Endothelial cell of umbilical vein (primary cell): Measurements from ENCODE around the gene USP35. TPM values are rescaled to one million over a fixed set of nuclear protein-coding genes. Genes with fewer than 3 reads are reported as not detected.

ENCODE experiments used
- BruUV-seq: library from RNA; stranded (reverse); fragments of 400-500 nt; replicated peaks from 2 replicates; lab custom pipeline; 2021; lab: Mats Ljungman, UMichigan
- CTCF ChIA-PET: fragments of 300-600, 350-600 bp; sonication (Branson Sonifier 250); formaldehyde crosslinking; loops from one replicate; lab custom pipeline; 2021; ENCODE audit warnings: antibody characterized with exemption, inconsistent platforms; lab: Charles Lee
- POLR2A ChIA-PET: fragments of 300-600, 350-600 bp; sonication (Branson Sonifier 250); formaldehyde crosslinking; loops from one replicate; lab custom pipeline; 2021; ENCODE audit warnings: antibody characterized with exemption, inconsistent platforms; lab: Charles Lee
- DNase-seq: peaks from one replicate; pipeline ENCODE4 v3.0.0-alpha.2; 2011; ENCODE audit warnings: low read depth, low spot score
- FAIRE-seq: peaks from 2 replicates; lab custom pipeline; 2011; peaks lifted over from hg19 to GRCh38; lab: Jason Lieb, UNC
- H2AFZ ChIP-seq: 2 replicates; pipeline ENCODE4 v1.6.0; 2012; ENCODE audit warnings: low read depth, low read length, control low read depth, inconsistent platforms
- H3K27ac ChIP-seq: 2 replicates; pipeline ENCODE4 v1.5.1; 2011; ENCODE audit warnings: low read depth, mild to moderate bottlenecking, control low read depth, low read length, moderate library complexity; ENCODE audit not compliant: insufficient read depth
- H3K27me3 ChIP-seq, 2 experiments: 2 replicates each; pipeline versions ENCODE4 v1.6.0 to v1.6.1; 2011; ENCODE audit warnings: low read length in 2 of 2, mixed read lengths in 1 of 2; ENCODE audit not compliant: control insufficient read depth in 2 of 2, insufficient read depth in 2 of 2
- H3K36me3 ChIP-seq, 2 experiments: 2 replicates in 1 of 2; 3 replicates in 1 of 2; pipeline ENCODE4 v1.5.1; 2011; ENCODE audit warnings: low read length in 2 of 2, mild to moderate bottlenecking in 1 of 2, moderate library complexity in 1 of 2; ENCODE audit not compliant: control insufficient read depth in 2 of 2, insufficient read depth in 2 of 2; ENCODE audit errors: extremely low read depth in 1 of 2
- H3K4me1 ChIP-seq: 3 replicates; pipeline ENCODE4 v1.5.1; 2011; ENCODE audit warnings: mild to moderate bottlenecking, low read length; ENCODE audit not compliant: control insufficient read depth, insufficient read depth; ENCODE audit errors: extremely low read depth
- H3K4me2 ChIP-seq: 2 replicates; pipeline ENCODE4 v1.6.1; 2011; ENCODE audit warnings: low read length, control low read depth, mixed read lengths; ENCODE audit not compliant: insufficient read depth
- H3K4me3 ChIP-seq, 3 experiments: fragments of 200-600 bp in 1 of 3; sonication (generic), shearing (Covaris generic) in 1 of 3; replicated peaks in 1 of 3; 2 replicates each; pipeline ENCODE4 v1.5.1; 2011 to 2016; ENCODE audit warnings: control low read depth in 3 of 3, low read length in 3 of 3, mild to moderate bottlenecking in 2 of 3, inconsistent platforms in 1 of 3, low read depth in 1 of 3, moderate library complexity in 1 of 3; ENCODE audit not compliant: insufficient read depth in 1 of 3
- H3K79me2 ChIP-seq: 2 replicates; pipeline ENCODE4 v1.6.0; 2012; ENCODE audit warnings: low read length, inconsistent platforms; ENCODE audit not compliant: control insufficient read depth, insufficient read depth
- H3K9ac ChIP-seq: replicated peaks from 2 replicates; pipeline ENCODE3; 2011; ENCODE audit warnings: low read length, control low read depth; ENCODE audit not compliant: insufficient read depth; ENCODE audit errors: extremely low read depth
- H3K9me1 ChIP-seq: replicated peaks from 3 replicates; pipeline ENCODE4 v1.6.0; 2011; ENCODE audit warnings: mild to moderate bottlenecking, low read length; ENCODE audit not compliant: control insufficient read depth, insufficient read depth; ENCODE audit errors: extremely low read depth
- H3K9me3 ChIP-seq: replicated peaks from 2 replicates; pipeline ENCODE4 v1.5.1; 2012; ENCODE audit warnings: low read length, inconsistent platforms; ENCODE audit not compliant: control insufficient read depth, insufficient read depth
- H4K20me1 ChIP-seq: replicated peaks from 2 replicates; pipeline ENCODE3; 2011; ENCODE audit warnings: mild to moderate bottlenecking, low read length; ENCODE audit not compliant: control insufficient read depth, insufficient read depth; ENCODE audit errors: extremely low read depth
- CTCF ChIP-seq, 2 donors: IDR thresholded peaks; 1 replicate in 1 of 2; 2 replicates in 1 of 2; pipeline ENCODE4 v1.5.1; 2011; ENCODE audit warnings: low read length in 2 of 2, mild to moderate bottlenecking in 2 of 2, moderate library complexity in 2 of 2, control low read depth in 1 of 2, inconsistent platforms in 1 of 2, low read depth in 1 of 2; ENCODE audit not compliant: insufficient read depth in 1 of 2; ENCODE audit errors: extremely low read depth in 1 of 2
- EZH2 ChIP-seq: IDR thresholded peaks from 2 replicates; pipeline ENCODE4 v1.6.1; 2012; ENCODE audit warnings: borderline replicate concordance, low read depth, mild to moderate bottlenecking, moderate library complexity, low read length, inconsistent platforms; ENCODE audit not compliant: severe bottlenecking
- FOS ChIP-seq: IDR thresholded peaks from 2 replicates; pipeline ENCODE4 v1.6.1; 2011; ENCODE audit warnings: mild to moderate bottlenecking, low read length, moderate library complexity, borderline replicate concordance; ENCODE audit not compliant: insufficient read depth
- GATA2 ChIP-seq: IDR thresholded peaks from 2 replicates; pipeline ENCODE4 v1.7.0; 2011; ENCODE audit warnings: low read depth, mild to moderate bottlenecking, moderate library complexity, mixed read lengths, low read length; ENCODE audit not compliant: insufficient read length, insufficient read depth
- MYC ChIP-seq: IDR thresholded peaks from one replicate; pipeline ENCODE4 v1.6.1; 2011; ENCODE audit warnings: mild to moderate bottlenecking, low read depth, low read length
- POLR2A ChIP-seq: IDR thresholded peaks from 2 replicates; pipeline ENCODE4 v1.6.1; 2012; ENCODE audit warnings: low read depth, mild to moderate bottlenecking, control low read depth, low read length
- POLR2AphosphoS5 ChIP-seq: IDR thresholded peaks from 2 replicates; pipeline ENCODE4 v1.6.1; 2012; ENCODE audit warnings: low read depth, mild to moderate bottlenecking, control low read depth, low read length, moderate library complexity; ENCODE audit not compliant: insufficient read depth
- dilution Hi-C: fragments of 300-500 bp; cut with MboI; formaldehyde crosslinking; loops from one replicate; pipeline ENCODE4 v1.15.0; 2019; ENCODE audit warnings: low sequenced_read_pairs; ENCODE audit not compliant: extremely low pct_ligation_motif_present
- intact Hi-C: fragments of 100-400 bp; cut with micrococcal nuclease; formaldehyde crosslinking; loops from one replicate; pipeline ENCODE4 v1.10.0; 2022
- polyA plus RNA-seq, 4 experiments: library from polyadenylated mRNA; depleted of rRNA in 3 of 4; stranded (reverse) in 3 of 4; unstranded in 1 of 4; fragments of >200 nt; gene quantifications; 2 replicates each; pipeline versions ENCODE4 v1.2.1 to v1.2.3, GENCODE V29; 2011 to 2012; ENCODE audit warnings: missing spikeins in 1 of 4
- total RNA-seq: library from RNA; stranded (reverse); gene quantifications from 2 replicates; pipeline ENCODE4 v1.2.3, GENCODE V29; 2021

USP35 gene
- total and polyA plus RNA-seq, 2 donors (not counting 3 experiments of a cell fraction or from before 2014, with no cell fraction given) = 8.9 to 12.4 TPM

DNA sequence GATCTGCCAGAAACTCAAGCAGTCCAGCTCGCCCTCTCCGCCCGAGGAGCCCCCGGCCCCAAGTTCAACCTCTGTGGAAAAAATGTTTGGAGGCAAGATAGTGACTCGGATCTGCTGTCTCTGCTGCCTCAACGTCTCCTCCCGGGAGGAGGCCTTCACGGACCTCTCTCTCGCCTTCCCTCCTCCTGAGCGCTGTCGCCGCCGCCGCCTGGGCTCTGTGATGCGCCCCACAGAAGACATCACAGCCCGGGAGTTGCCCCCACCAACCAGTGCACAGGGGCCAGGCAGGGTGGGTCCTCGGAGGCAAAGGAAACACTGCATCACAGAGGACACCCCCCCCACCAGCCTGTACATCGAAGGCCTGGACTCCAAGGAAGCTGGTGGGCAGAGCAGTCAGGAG is 20.8 kb downstream of the USP35 start:
- H3K9me3 ChIP-seq = no peaks in the 10 kb centered on the region
- dilution Hi-C loops = no loop called here
- ChIA-PET POLR2A (no interaction called here), CTCF (interaction anchor here (0.6 kb wide), 1 partner anchor 355 kb away, joined by 4 read pairs; no protein-coding TSS in a partner anchor)
- H4K20me1 ChIP-seq = no peaks in the 10 kb centered on the region
- H3K36me3 ChIP-seq = peaks cover 0 to 23% of the 10 kb centered on the region in 2 experiments
- no peak for DNase-seq
- no peaks in the 10 kb centered on the region for H3K79me2 ChIP-seq
- no peak for FAIRE-seq
- no peak for TF ChIP-seq FOS
- TF ChIP-seq EZH2 = no peak
- TF ChIP-seq CTCF (IDR thresholded peaks at IDR 0.05; ENCODE audit: extremely low read depth in 1 of 2, insufficient read depth in 1 of 2, low read depth in 1 of 2, low read length in 2 of 2) = no peak
- TF ChIP-seq MYC = no peak
- TF ChIP-seq POLR2AphosphoS5 = no peak
- no peak for TF ChIP-seq GATA2
- no peak for TF ChIP-seq POLR2A
- H3K9ac ChIP-seq = no peak overlapping the region
- H3K4me1 ChIP-seq = no peaks in the 10 kb centered on the region
- no peak overlapping the region for H3K4me2 ChIP-seq
- no peaks in the 10 kb centered on the region for H3K27me3 ChIP-seq
- no peak overlapping the region for H3K27ac ChIP-seq
- intact Hi-C loops = loop anchor here (5.0 kb wide), 1 partner anchor 72 kb away; the partner anchor contains the start of gene ALG8
- H3K9me1 ChIP-seq = no peaks in the 10 kb centered on the region
- no peak overlapping the region for H2AFZ ChIP-seq
- no peak overlapping the region for H3K4me3 ChIP-seq
- BruUV-seq = no TSS peak
